ENCODE results near the gene PPAT. TPM values are rescaled to one million over a fixed set of nuclear protein-coding genes. Genes with fewer than 3 reads are reported as not detected.

The PPAT gene
- total and polyA plus RNA-seq, 8 donors, result 1.3 to 13.6 (median 3.2) TPM; not detected in 1

DNA sequence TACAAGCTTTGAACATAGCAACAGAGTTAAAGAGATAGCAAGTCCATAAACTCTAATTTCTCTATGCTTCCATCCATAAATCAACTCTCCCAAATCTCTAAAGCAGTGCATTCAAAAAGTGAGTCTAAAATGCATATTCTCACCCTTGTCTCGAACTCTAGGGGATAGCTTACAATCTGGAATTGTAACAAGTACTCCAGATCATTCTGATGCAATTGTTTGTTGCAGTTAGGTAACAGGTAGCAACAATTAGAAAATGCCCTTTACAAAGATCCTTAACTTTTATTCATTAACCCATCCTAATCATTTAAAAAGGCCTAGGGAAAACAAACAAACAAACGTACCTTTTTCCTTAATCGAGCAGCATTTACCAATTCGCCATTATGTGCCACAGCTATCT lies 29.3 kb downstream of the PPAT start:
- intact Hi-C loops (cut with DNase I; ENCODE audit: low total_unique reads), result no loop called here
- Histone ChIP-seq H3K27ac (no peak overlapping the region), H3K36me3 (peaks cover 4 to 18% (median 17%) of the 10 kb centered on the region in 4 donors), H3K9me3 (no peaks in the 10 kb centered on the region), H3K4me1 (peaks cover 0 to 19% (median 9%) of the 10 kb centered on the region in 4 donors), H3K4me3 (no peak overlapping the region), H3K27me3 (no peaks in the 10 kb centered on the region)
- no peak for DNase-seq
- WGBS, 5 donors, result 87 to 95% (median 93%) methylated on average over 4 of the region's 4 CpGs
- TF ChIP-seq EP300 (IDR thresholded peaks at IDR 0.05), result no peak
- TF ChIP-seq POLR2A (IDR thresholded peaks at IDR 0.05), result no peak
- TF ChIP-seq POLR2AphosphoS5 (IDR thresholded peaks at IDR 0.05), result no peak
- TF ChIP-seq, protein P1, sequence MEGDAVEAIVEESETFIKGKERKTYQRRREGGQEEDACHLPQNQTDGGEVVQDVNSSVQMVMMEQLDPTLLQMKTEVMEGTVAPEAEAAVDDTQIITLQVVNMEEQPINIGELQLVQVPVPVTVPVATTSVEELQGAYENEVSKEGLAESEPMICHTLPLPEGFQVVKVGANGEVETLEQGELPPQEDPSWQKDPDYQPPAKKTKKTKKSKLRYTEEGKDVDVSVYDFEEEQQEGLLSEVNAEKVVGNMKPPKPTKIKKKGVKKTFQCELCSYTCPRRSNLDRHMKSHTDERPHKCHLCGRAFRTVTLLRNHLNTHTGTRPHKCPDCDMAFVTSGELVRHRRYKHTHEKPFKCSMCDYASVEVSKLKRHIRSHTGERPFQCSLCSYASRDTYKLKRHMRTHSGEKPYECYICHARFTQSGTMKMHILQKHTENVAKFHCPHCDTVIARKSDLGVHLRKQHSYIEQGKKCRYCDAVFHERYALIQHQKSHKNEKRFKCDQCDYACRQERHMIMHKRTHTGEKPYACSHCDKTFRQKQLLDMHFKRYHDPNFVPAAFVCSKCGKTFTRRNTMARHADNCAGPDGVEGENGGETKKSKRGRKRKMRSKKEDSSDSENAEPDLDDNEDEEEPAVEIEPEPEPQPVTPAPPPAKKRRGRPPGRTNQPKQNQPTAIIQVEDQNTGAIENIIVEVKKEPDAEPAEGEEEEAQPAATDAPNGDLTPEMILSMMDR (IDR thresholded peaks at IDR 0.05), result no peak

DNA sequence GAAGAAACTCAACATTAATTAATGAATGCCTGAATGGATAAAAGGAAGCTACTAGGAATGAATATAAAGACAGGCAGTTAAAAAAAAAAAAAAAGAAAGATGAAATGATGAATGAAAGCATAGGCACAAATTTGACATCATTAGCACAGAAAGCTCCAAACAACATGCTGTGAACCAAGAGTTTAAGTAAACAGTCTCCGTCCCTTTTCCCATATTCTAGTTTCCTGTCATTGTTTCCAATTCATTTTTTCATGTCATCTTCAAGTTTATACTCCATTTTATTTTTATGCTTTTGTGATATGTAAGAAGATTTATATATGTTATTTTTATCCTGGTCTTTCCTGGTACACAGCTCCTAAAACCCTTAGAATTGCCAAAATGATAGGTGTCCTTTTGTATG lies 30.4 kb downstream of the PPAT start:
- 82 to 95% (median 86%) methylated on average over 1 of the region's 1 CpG for WGBS, 5 donors

DNA sequence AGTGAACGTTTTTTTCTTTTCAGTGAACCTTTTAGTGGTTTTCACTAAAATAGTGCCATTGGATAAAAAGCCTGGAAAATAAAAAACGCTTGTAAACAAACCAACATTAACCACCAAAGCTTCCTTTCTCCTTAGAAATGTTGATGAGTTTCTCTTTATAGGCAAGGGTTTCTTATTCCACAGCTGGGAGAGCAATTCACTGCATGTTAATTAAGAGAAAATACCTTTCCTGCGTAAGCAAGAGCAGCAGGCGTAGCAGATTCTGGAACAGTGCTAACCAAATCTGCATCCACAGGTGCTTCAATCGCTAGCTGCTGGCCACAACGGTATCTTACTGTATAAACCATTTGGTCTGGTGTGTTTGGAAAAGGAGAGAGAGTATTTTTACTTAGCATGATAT lies 34.9 kb downstream of the PPAT start:
- Histone ChIP-seq H3K9me3 (no peaks in the 10 kb centered on the region), H3K4me3 (no peak overlapping the region), H3K4me1 (no peaks in the 10 kb centered on the region), H3K27ac (no peak overlapping the region), H3K36me3 (peaks cover 2 to 37% (median 26%) of the 10 kb centered on the region in 4 donors), H3K27me3 (no peaks in the 10 kb centered on the region)
- TF ChIP-seq POLR2A (IDR thresholded peaks at IDR 0.05) (no peak), POLR2AphosphoS5 (IDR thresholded peaks at IDR 0.05) (no peak), EP300 (IDR thresholded peaks at IDR 0.05) (no peak)
- TF ChIP-seq, protein P1 (IDR thresholded peaks at IDR 0.05), result no peak
- no peak for DNase-seq
- WGBS, 5 donors, result 84 to 86% (median 86%) methylated on average over 6 of the region's 6 CpGs
- intact Hi-C loops (cut with DNase I; ENCODE audit: low total_unique reads), result no loop called here

More for the DNA sequence above, 30.4 kb downstream of the PPAT start:
- H3K27me3 ChIP-seq, result no peaks in the 10 kb centered on the region
- peaks cover 4 to 30% (median 26%) of the 10 kb centered on the region in 4 donors for H3K36me3 ChIP-seq
- TF ChIP-seq POLR2AphosphoS5 (IDR thresholded peaks at IDR 0.05) (no peak), POLR2A (IDR thresholded peaks at IDR 0.05) (no peak), EP300 (IDR thresholded peaks at IDR 0.05) (no peak)
- TF ChIP-seq, protein P1 (IDR thresholded peaks at IDR 0.05), result no peak
- intact Hi-C loops (cut with DNase I; ENCODE audit: low total_unique reads), result no loop called here
- H3K9me3 ChIP-seq, result no peaks in the 10 kb centered on the region
- no peak overlapping the region for H3K27ac ChIP-seq
- no peak overlapping the region for H3K4me3 ChIP-seq
- no peak for DNase-seq
- peaks cover 0 to 10% (median 4%) of the 10 kb centered on the region in 4 donors for H3K4me1 ChIP-seq

DNA sequence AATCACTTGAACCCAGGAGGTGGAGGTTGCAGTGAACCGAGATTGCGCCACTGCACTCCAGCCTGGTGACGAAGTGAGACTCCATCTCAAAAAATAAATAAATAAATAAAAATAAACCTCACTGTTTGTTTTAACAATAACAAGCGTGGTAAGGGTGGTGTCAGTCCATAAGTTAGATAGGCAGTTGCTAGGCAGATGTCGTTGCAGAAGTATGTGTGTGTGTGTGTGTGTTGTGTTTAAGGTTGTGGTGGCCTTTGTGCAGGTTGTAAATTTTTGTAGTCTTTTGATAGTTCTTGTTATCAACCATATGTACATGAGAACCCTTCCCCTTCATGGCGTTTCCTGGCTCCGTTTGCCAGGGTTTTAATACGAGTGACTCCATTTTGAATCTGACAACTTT lies 44.1 kb downstream of the PPAT start:
- 93 to 98% (median 95%) methylated on average over 8 of the region's 8 CpGs for WGBS, 5 donors
- TF ChIP-seq POLR2A (IDR thresholded peaks at IDR 0.05), result no peak
- TF ChIP-seq POLR2AphosphoS5 (IDR thresholded peaks at IDR 0.05), result no peak
- TF ChIP-seq EP300 (IDR thresholded peaks at IDR 0.05), result no peak
- TF ChIP-seq, protein P1 (IDR thresholded peaks at IDR 0.05), result no peak
- Histone ChIP-seq H3K4me1 (peaks cover 9 to 24% (median 14%) of the 10 kb centered on the region in 4 donors), H3K27ac (no peak overlapping the region), H3K4me3 (no peak overlapping the region), H3K9me3 (no peaks in the 10 kb centered on the region), H3K27me3 (no peaks in the 10 kb centered on the region), H3K36me3 (peaks cover 0 to 7% (median 3%) of the 10 kb centered on the region in 4 donors)
- no peak for DNase-seq
- intact Hi-C loops (cut with DNase I; ENCODE audit: low total_unique reads), result no loop called here
